K562 (cell line): ENCODE measurements around the gene PAQR7. TPM values are rescaled to one million over a fixed set of nuclear protein-coding genes. Genes with fewer than 3 reads are reported as not detected.

ENCODE experiments used
- ATF7 ChIP-seq: fragments of 450-650 bp; IDR thresholded peaks from 2 replicates; pipeline ENCODE4 v1.7.1; 2014; ENCODE audit warnings: mild to moderate bottlenecking, moderate library complexity
- CBFA2T3 ChIP-seq: fragments of 450-650 bp; IDR thresholded peaks from 2 replicates; pipeline ENCODE4 v1.6.1; 2017
- DPF2 ChIP-seq: fragments of 450-650 bp; IDR thresholded peaks from 2 replicates; pipeline ENCODE4 v1.6.1; 2016
- E2F3 ChIP-seq: fragments of 250-450 bp; sonication (Bioruptor Pico); IDR thresholded peaks from 2 replicates; pipeline ENCODE4 v1.4.0; 2020; ENCODE audit warnings: mild to moderate bottlenecking
- E2F5 ChIP-seq: sonication (generic); formaldehyde crosslinking; IDR thresholded peaks from 2 replicates; pipeline ENCODE4 v1.8.0; 2022; ENCODE audit warnings: mild to moderate bottlenecking, missing genetic modification reagents
- ELF1 ChIP-seq: fragments of 200-800 bp; sonication (Bioruptor generic); IDR thresholded peaks from 2 replicates; pipeline ENCODE4 v1.6.1; 2016; ENCODE audit warnings: missing genetic modification characterization, missing compliant biosample characterization
- EWSR1 ChIP-seq: fragments of 450-650 bp; IDR thresholded peaks from 2 replicates; pipeline ENCODE4 v1.6.1; 2018; ENCODE audit warnings: borderline replicate concordance, mild to moderate bottlenecking, low read depth, moderate library complexity; ENCODE audit not compliant: partially characterized antibody
- HLTF ChIP-seq: fragments of 450-650 bp; IDR thresholded peaks from 2 replicates; pipeline ENCODE4 v1.6.1; 2016
- NELFE ChIP-seq: IDR thresholded peaks from 2 replicates; pipeline ENCODE4 v1.6.1; 2011; ENCODE audit warnings: mild to moderate bottlenecking; ENCODE audit not compliant: insufficient read depth, insufficient read length
- NFXL1 ChIP-seq: fragments of 450-650 bp; formaldehyde crosslinking; IDR thresholded peaks from 2 replicates; pipeline ENCODE4 v1.4.0; 2021; ENCODE audit warnings: mild to moderate bottlenecking
- PREB ChIP-seq: sonication (generic); formaldehyde crosslinking; IDR thresholded peaks from 2 replicates; pipeline ENCODE4 v1.8.1; 2023; ENCODE audit warnings: mild to moderate bottlenecking, missing genetic modification reagents
- PRPF4 ChIP-seq: fragments of 200-400 bp; formaldehyde crosslinking; IDR thresholded peaks from one replicate; pipeline ENCODE4 v1.6.1; 2017; ENCODE audit warnings: low read length, low read depth, mild to moderate bottlenecking; ENCODE audit not compliant: insufficient read depth, poor library complexity, severe bottlenecking
- PTBP1 ChIP-seq: fragments of 200-400 bp; formaldehyde crosslinking; IDR thresholded peaks from 2 replicates; pipeline ENCODE4 v1.6.1; 2017; ENCODE audit warnings: low read depth, low read length
- RBFOX2 ChIP-seq: fragments of 200-400 bp; formaldehyde crosslinking; IDR thresholded peaks from 2 replicates; pipeline ENCODE4 v1.6.1; 2017; ENCODE audit warnings: low read depth, mild to moderate bottlenecking, low read length, moderate library complexity
- SIN3B ChIP-seq: fragments of 450-650 bp; IDR thresholded peaks from 2 replicates; pipeline ENCODE4 v1.6.1; 2017; ENCODE audit warnings: low read depth, mild to moderate bottlenecking, moderate library complexity
- SMAD3 ChIP-seq: fragments of 450-650 bp; formaldehyde crosslinking; conservative IDR thresholded peaks from 2 replicates; pipeline ENCODE4 v1.4.0; 2020; ENCODE audit warnings: mild to moderate bottlenecking
- SMC3 ChIP-seq: conservative IDR thresholded peaks from 2 replicates; pipeline ENCODE4 v1.6.1; 2011; ENCODE audit warnings: low read depth, low read length, improper control_type of control experiment; ENCODE audit not compliant: insufficient read depth
- SRSF9 ChIP-seq: fragments of 200-400 bp; formaldehyde crosslinking; IDR thresholded peaks from 2 replicates; pipeline ENCODE4 v1.6.1; 2017; ENCODE audit warnings: low read depth, low read length, borderline replicate concordance
- TFAM ChIP-seq: fragments of 250-450 bp; sonication (Bioruptor Pico); conservative IDR thresholded peaks from 2 replicates; pipeline ENCODE4 v1.5.0; 2021; ENCODE audit warnings: mild to moderate bottlenecking, moderate library complexity
- ZNF124 ChIP-seq: sonication (generic); formaldehyde crosslinking; IDR thresholded peaks from 2 replicates; pipeline ENCODE4 v1.8.1; 2022; ENCODE audit warnings: missing genetic modification reagents
- ZNF133 ChIP-seq: fragments of 250-450 bp; sonication (Bioruptor Pico); IDR thresholded peaks from 2 replicates; pipeline ENCODE4 v1.4.0; 2020; ENCODE audit warnings: mild to moderate bottlenecking
- ZNF134 ChIP-seq: fragments of 250-450 bp; sonication (Bioruptor Pico); conservative IDR thresholded peaks from 2 replicates; pipeline ENCODE4 v1.4.0; 2020
- ZNF316 ChIP-seq: fragments of 450-650 bp; IDR thresholded peaks from 2 replicates; pipeline ENCODE4 v1.6.1; 2016
- ZNF518B ChIP-seq: fragments of 250-450 bp; sonication (Bioruptor Pico); IDR thresholded peaks from 2 replicates; pipeline ENCODE4 v1.5.0; 2021; ENCODE audit warnings: mild to moderate bottlenecking, moderate library complexity
- polyA plus RNA-seq, 8 experiments: library from polyadenylated mRNA; depleted of rRNA in 4 of 8; stranded (reverse) in 5 of 8; unstranded in 3 of 8; fragments of >200 nt; fragmentation: Nextera tagmentation in 2 of 8; fragmentation: Illumina TruSeq in 1 of 8; extraction: Ambion mirVana in 2 of 8; extraction: Trizol in 1 of 8; gene quantifications; 2 replicates each; pipeline versions ENCODE4 v1.2.1 to v1.2.3, GENCODE V29; 2011 to 2014; ENCODE audit warnings: inconsistent platforms in 1 of 8, missing spikeins in 1 of 8
- total RNA-seq, 7 experiments: library from RNA; depleted of rRNA in 6 of 7; stranded (reverse); fragments of >200 nt in 6 of 7; fragmentation: Illumina TruSeq in 2 of 7; extraction: Trizol in 2 of 7; gene quantifications; 2 replicates each; pipeline versions ENCODE4 v1.2.1 to v1.2.3, GENCODE V29; 2011 to 2021; ENCODE audit warnings: low replicate concordance in 1 of 7

The PAQR7 gene
- total and polyA plus RNA-seq, 9 of the 15 experiments (the other 6 are each of a cell fraction or from before 2014, with no cell fraction given) = 1.1 to 5.2 (median 2.6) TPM

GRCh38 chr1:25861316-25862286 is 13.9 kb downstream of the PAQR7 start (continued):
- TF ChIP-seq PRPF4 = no peak
- TF ChIP-seq EWSR1 = no peak
- TF ChIP-seq SRSF9 = no peak
- TF ChIP-seq ZNF134 (CRISPR knock-in tag) = no peak
- no peak for TF ChIP-seq ZNF133
- no peak for TF ChIP-seq ZNF124 (CRISPR knock-in tag)
- TF ChIP-seq E2F5 (CRISPR knock-in tag) = no peak
- TF ChIP-seq NELFE = no peak
- no peak for TF ChIP-seq ZNF518B (CRISPR knock-in tag)
- TF ChIP-seq SIN3B = no peak
- peak; percentile 83 for TF ChIP-seq HLTF
- TF ChIP-seq NFXL1 (CRISPR knock-in tag) = no peak
- TF ChIP-seq RBFOX2 = no peak
- peak; percentile 57 for TF ChIP-seq ATF7
- peak; percentile 61 for TF ChIP-seq ELF1 (tag)
- TF ChIP-seq PTBP1 = no peak
- TF ChIP-seq E2F3 (CRISPR knock-in tag) = 0 out of 2 replicates have a peak, but pooled peaks have one; percentile 31
- TF ChIP-seq SMC3 = no peak
- peak; percentile 77 for TF ChIP-seq CBFA2T3
- peak; percentile 99 for TF ChIP-seq DPF2
- no peak for TF ChIP-seq TFAM
- TF ChIP-seq SMAD3 (CRISPR knock-in tag) = no peak
- no peak for TF ChIP-seq PREB (CRISPR knock-in tag)
- no peak for TF ChIP-seq ZNF316
